ENCODE data around the gene DNAI4.

The DNAI4 gene

DNA sequence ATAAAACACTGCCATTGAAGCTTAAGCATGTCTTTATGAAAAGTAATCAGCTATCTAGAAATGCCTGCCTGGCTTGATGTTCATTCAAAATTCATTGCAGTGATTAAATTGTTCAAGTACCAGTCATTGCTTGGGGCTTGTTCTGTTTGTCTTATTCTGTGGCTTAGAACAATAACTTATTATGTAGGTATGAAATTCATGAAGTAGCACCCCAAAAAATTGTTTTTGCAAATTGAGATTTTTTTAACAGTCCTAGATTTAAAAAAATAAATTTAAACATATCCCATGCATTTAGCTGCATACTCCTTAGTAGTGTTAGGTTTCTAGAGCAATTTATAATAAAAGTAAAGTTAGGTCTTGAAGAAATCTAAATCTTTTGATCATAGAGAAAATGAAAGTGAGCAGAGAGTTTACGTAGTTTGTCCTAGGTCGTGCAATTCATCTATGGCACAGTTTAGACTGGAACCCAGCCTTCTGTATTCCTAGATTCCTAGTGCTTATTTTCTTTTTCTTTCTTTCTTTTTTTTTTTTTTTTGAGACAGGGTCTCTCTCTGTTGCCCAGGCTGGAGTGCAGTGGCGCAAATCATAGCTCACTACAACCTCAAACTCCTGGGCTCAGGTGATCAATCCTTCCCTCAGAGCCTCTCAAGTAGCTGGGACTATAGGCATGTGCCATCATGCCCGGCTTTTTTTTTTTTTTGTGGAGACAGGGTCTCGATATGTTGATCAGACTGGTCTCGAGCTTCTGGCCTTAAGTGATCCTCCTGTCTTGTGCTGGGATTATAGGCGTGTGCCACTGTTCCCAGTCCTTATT lies 9.4 kb upstream of the DNAI4 start:
- TF ChIP-seq, protein P1, sequence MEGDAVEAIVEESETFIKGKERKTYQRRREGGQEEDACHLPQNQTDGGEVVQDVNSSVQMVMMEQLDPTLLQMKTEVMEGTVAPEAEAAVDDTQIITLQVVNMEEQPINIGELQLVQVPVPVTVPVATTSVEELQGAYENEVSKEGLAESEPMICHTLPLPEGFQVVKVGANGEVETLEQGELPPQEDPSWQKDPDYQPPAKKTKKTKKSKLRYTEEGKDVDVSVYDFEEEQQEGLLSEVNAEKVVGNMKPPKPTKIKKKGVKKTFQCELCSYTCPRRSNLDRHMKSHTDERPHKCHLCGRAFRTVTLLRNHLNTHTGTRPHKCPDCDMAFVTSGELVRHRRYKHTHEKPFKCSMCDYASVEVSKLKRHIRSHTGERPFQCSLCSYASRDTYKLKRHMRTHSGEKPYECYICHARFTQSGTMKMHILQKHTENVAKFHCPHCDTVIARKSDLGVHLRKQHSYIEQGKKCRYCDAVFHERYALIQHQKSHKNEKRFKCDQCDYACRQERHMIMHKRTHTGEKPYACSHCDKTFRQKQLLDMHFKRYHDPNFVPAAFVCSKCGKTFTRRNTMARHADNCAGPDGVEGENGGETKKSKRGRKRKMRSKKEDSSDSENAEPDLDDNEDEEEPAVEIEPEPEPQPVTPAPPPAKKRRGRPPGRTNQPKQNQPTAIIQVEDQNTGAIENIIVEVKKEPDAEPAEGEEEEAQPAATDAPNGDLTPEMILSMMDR (conservative IDR thresholded peaks at IDR 0.05; ENCODE audit: control insufficient read depth, insufficient read depth, low read depth, low read length) = no peak
- H3K4me3 ChIP-seq (ENCODE audit: control insufficient read depth, low read depth, low read length) = peak overlapping the region; percentile 17
- DNase-seq (ENCODE audit: low read depth) = no peak

DNA sequence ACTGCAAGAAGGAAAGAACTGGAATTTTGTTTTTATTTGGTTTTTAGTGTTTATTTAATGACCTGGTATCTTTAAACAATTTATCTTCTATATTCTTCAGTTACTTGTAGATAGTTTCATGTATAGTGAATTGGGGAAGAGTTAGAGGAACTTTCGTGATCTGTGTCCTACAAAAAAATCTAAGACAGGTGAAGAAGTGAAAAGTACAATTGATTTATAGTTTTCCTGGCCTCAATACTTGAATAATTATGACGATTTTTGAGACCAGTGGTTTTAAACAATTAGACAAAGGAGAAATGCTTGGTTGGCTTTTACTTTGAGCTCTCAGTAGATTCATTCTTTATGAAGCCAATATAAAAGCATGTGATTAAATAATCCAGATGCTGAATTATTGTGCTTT lies 7.6 kb upstream of the DNAI4 start:
- TF ChIP-seq, protein P1 (conservative IDR thresholded peaks at IDR 0.05; ENCODE audit: control insufficient read depth, insufficient read depth, low read depth, low read length) = no peak

DNA sequence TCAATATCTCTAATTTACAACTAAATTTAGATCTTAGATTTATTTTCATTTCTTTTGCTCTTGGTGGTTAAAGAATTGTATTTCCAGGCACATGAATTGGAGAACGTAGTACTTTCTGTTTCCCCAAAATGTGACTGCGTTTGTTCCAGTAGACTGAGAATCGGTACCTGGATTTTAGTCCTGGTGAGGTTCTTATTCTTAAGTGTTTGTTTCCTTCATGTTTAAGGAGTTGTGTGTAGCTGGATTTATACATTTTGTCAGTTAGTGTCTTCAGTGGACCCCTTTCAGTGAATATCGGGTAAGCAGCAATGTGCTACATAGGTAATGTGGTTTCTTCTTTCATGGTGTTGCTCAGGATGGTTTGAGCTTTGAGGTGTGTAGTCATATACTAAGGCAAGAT lies 6.9 kb upstream of the DNAI4 start:
- no peak for DNase-seq (ENCODE audit: low read depth)
- TF ChIP-seq, protein P1 (conservative IDR thresholded peaks at IDR 0.05; ENCODE audit: control insufficient read depth, insufficient read depth, low read depth, low read length) = no peak
- H3K4me3 ChIP-seq (ENCODE audit: control insufficient read depth, low read depth, low read length) = peak overlapping the region; percentile 72

More for the DNA sequence above, 7.6 kb upstream of the DNAI4 start:
- DNase-seq (ENCODE audit: low read depth) = no peak
- H3K4me3 ChIP-seq (ENCODE audit: control insufficient read depth, low read depth, low read length) = no peak overlapping the region

DNA sequence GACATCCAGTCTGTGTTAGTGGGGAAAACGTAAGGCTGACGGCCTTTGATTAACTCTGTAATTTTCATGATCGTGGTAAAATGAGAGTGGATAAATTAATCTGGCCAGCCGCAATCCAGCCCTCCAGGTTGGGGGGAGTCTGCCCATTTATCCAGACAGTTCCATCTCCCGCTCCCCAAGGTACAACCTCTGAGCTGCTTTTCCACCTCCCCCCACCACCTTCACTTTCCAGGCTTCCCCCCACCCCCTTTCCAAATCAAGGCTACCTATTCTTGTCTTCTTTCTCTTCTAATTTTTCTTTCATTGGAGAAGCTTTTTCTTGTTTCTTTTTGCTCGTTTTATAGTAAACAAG lies 6.1 kb upstream of the DNAI4 start:
- TF ChIP-seq, protein P1 (conservative IDR thresholded peaks at IDR 0.05; ENCODE audit: control insufficient read depth, insufficient read depth, low read depth, low read length) = no peak
- no peak for DNase-seq (ENCODE audit: low read depth)
- peak overlapping the region; percentile 72 for H3K4me3 ChIP-seq (ENCODE audit: control insufficient read depth, low read depth, low read length)

DNA sequence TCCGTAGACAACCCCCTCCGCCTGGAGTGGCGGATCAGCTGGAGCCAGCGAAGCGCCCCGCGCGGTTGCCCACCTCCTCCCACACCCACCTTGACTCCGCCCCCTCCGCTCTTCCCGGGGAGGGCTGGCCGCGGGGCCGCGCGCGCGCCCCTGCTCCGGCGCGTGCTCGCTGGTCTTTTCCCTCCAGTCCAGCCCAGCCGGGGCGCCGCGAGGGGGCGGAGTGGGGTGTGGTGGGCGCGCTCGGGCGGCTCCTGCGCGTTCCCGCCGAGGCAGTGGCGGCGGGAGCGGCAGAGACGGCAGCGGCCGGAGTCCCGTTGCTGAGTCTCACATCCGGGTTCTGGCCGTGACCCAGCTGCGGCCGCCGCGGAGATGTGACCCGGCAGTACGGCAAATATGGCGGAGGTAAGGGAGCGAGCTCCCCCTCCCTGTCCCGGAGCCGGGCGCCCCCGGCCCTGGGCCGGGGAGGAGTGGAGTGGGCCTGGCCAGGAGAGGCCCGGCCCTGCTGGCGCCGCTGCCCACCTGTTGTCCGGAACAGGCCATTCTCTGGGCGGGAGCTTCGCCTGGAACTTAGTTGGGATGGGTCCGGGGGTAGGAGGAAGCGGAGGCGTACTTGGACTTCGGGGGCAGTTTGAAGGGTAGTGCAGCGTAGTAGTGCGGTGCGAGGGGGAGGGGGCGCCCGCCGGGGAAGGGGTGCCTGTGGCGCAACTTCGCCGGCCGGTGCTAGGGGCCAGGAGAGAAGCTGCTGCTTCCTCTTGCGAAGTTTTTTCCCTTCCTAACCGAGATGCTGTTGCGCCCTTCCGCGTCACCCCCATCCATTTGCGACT lies 5.6 kb upstream of the DNAI4 start:
- peak; percentile 88 for DNase-seq (ENCODE audit: low read depth)

DNA sequence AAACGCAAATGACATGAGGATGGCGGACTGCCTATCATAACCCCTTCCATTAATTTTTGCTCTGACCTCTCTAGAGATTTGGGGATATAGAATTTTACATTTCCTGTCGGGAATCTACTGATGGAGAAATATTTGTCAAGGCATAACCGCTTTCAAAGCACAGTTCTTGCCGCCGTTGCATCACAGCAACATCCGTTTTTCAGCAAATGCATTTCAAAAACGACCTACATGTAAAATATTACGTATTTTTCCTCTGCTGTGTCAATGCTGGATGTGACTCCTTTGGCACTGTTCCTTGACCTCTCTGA lies 5.0 kb upstream of the DNAI4 start:
- DNase-seq (ENCODE audit: low read depth) = no peak
- TF ChIP-seq, protein P1 (conservative IDR thresholded peaks at IDR 0.05; ENCODE audit: control insufficient read depth, insufficient read depth, low read depth, low read length) = no peak
- H3K4me3 ChIP-seq (ENCODE audit: control insufficient read depth, low read depth, low read length) = peak overlapping the region; percentile 63

More for the DNA sequence above, 5.6 kb upstream of the DNAI4 start:
- peak overlapping the region; percentile 72 for H3K4me3 ChIP-seq (ENCODE audit: control insufficient read depth, low read depth, low read length)
- TF ChIP-seq, protein P1 (conservative IDR thresholded peaks at IDR 0.05; ENCODE audit: control insufficient read depth, insufficient read depth, low read depth, low read length) = no peak

Measured in fibroblast of mammary gland (primary cell).